GM12878 (cell line): ENCODE measurements around the gene STK26. TPM values are rescaled to one million over a fixed set of nuclear protein-coding genes. Genes with fewer than 3 reads are reported as not detected.
A peak's percentile ranks its signal among the peaks of the same experiment; 100 is the strongest.

Experiments used
- ATAC-seq: fragments of 200-7000 bp; cut with Tn5 transposase; 3 replicates; pipeline ENCODE4 v1.9.1; 2020; ENCODE audit warnings: mild to moderate bottlenecking, moderate library complexity
- BruUV-seq: library from RNA; stranded (reverse); fragments of 400-500 nt; replicated peaks from 2 replicates; lab custom pipeline; 2021; lab: Mats Ljungman, UMichigan
- CTCF ChIA-PET: fragments of 300-600 bp; sonication (Branson Sonifier 250); formaldehyde crosslinking; extraction: SDS; loops from one replicate; lab custom pipeline; 2021; ENCODE audit warnings: inconsistent platforms; lab: Yijun Ruan, JAX
- POLR2A ChIA-PET: fragments of 350-600 bp; formaldehyde crosslinking; extraction: SDS; loops from one replicate; lab custom pipeline; 2021; ENCODE audit warnings: inconsistent platforms; lab: Charles Lee
- RAD21 ChIA-PET: fragments of 300-600 bp; sonication (Branson Sonifier 250); formaldehyde crosslinking; loops from one replicate; lab custom pipeline; 2023; ENCODE audit warnings: antibody characterized with exemption; ENCODE audit not compliant: unreplicated experiment; lab: Charles Lee
- SMC1A ChIA-PET: fragments of 300-600 bp; sonication (Branson Sonifier 250); formaldehyde crosslinking; loops from one replicate; lab custom pipeline; 2023; ENCODE audit not compliant: unreplicated experiment, uncharacterized antibody; lab: Charles Lee
- DNase-seq: peaks from one replicate; pipeline ENCODE4 v3.0.0-alpha.2; 2011; ENCODE audit warnings: low read depth, low spot score
- FAIRE-seq: peaks from 3 replicates; lab custom pipeline; 2011; peaks lifted over from hg19 to GRCh38; lab: Jason Lieb, UNC
- H2AFZ ChIP-seq: 2 replicates; pipeline ENCODE4 v1.6.0; 2011; ENCODE audit warnings: low read depth, low read length, control low read depth; ENCODE audit not compliant: control insufficient read depth
- H3K27ac ChIP-seq: 2 replicates; pipeline ENCODE4 v1.5.1; 2011; ENCODE audit warnings: control low read depth; ENCODE audit not compliant: control insufficient read depth, insufficient read depth
- H3K27me3 ChIP-seq, 2 experiments: replicated peaks in 1 of 2; 2 replicates each; pipeline versions ENCODE4 v1.6.0 to v1.6.1; 2011; ENCODE audit warnings: low read length in 1 of 2; ENCODE audit not compliant: control insufficient read depth in 2 of 2, insufficient read depth in 2 of 2
- H3K36me3 ChIP-seq, 2 experiments: 2 replicates each; pipeline ENCODE4 v1.5.1; 2011; ENCODE audit warnings: low read length in 1 of 2; ENCODE audit not compliant: control insufficient read depth in 2 of 2, insufficient read depth in 2 of 2
- H3K4me1 ChIP-seq: 2 replicates; pipeline ENCODE4 v1.6.1; 2011; ENCODE audit warnings: mild to moderate bottlenecking, low read length, moderate library complexity, mixed read lengths; ENCODE audit not compliant: control insufficient read depth, insufficient read depth
- H3K4me2 ChIP-seq: 2 replicates; pipeline ENCODE4 v1.6.0; 2011; ENCODE audit warnings: control low read depth; ENCODE audit not compliant: control insufficient read depth, insufficient read depth
- H3K4me3 ChIP-seq: fragments of 200-600 bp; sonication (generic); 2 replicates; pipeline ENCODE4 v1.5.1; 2016
- H3K79me2 ChIP-seq: 2 replicates; pipeline ENCODE4 v1.6.0; 2011; ENCODE audit warnings: low read length; ENCODE audit not compliant: control insufficient read depth, insufficient read depth
- H3K9ac ChIP-seq: 2 replicates; pipeline ENCODE4 v1.8.0; 2011; ENCODE audit warnings: low read length, control low read depth, mixed read lengths; ENCODE audit not compliant: control insufficient read depth, insufficient read depth
- H3K9me3 ChIP-seq: replicated peaks from 3 replicates; pipeline ENCODE4 v1.5.1; 2011; ENCODE audit warnings: mild to moderate bottlenecking, low read length; ENCODE audit not compliant: control insufficient read depth, insufficient read depth
- H4K20me1 ChIP-seq: 2 replicates; pipeline ENCODE4 v1.6.0; 2011; ENCODE audit not compliant: control insufficient read depth, insufficient read depth
- HDAC6 ChIP-seq: fragments of 200-600 bp; sonication (generic); IDR thresholded peaks from one replicate; pipeline ENCODE4 v1.8.0; 2017; ENCODE audit warnings: antibody characterized with exemption; ENCODE audit not compliant: unreplicated experiment
- MXI1 ChIP-seq: fragments of 150-350 bp; IDR thresholded peaks from 2 replicates; pipeline ENCODE4 v1.6.1; 2011; ENCODE audit warnings: low read depth, mild to moderate bottlenecking, inconsistent platforms, low read length, improper control_type of control experiment
- WRNIP1 ChIP-seq: IDR thresholded peaks from 2 replicates; pipeline ENCODE4 v1.6.1; 2011; ENCODE audit warnings: low read depth, low read length, improper control_type of control experiment, borderline replicate concordance
- ZNF687 ChIP-seq: fragments of 450-650 bp; IDR thresholded peaks from 2 replicates; pipeline ENCODE4 v1.6.1; 2017; ENCODE audit warnings: mild to moderate bottlenecking, moderate library complexity
- WGBS: methylation state at CpG from one replicate; pipeline ENCODE4 v1.1.6; 2016; ENCODE audit warnings: low lambda C conversion rate; ENCODE audit not compliant: insufficient replicate concordance, insufficient coverage; ENCODE audit errors: missing lambda C conversion rate; 5-methylcytosine and 5-hydroxymethylcytosine counted together
- in situ Hi-C: fragments of 300-500 bp; cut with MboI; formaldehyde crosslinking; loops from 9 replicates; pipeline ENCODE4 v1.14.3; 2018; ENCODE audit warnings: mixed read lengths
- intact Hi-C: fragments of 100-400 bp; cut with micrococcal nuclease; formaldehyde crosslinking; loops from one replicate; pipeline ENCODE4 v1.14.2; 2022; ENCODE audit not compliant: unreplicated experiment
- polyA plus RNA-seq, 11 experiments: library from polyadenylated mRNA; depleted of rRNA in 4 of 11; unstranded in 6 of 11; stranded (reverse) in 5 of 11; fragments of >200 nt; fragmentation: Nextera tagmentation in 4 of 11; fragmentation: Illumina TruSeq in 1 of 11; extraction: Ambion mirVana in 4 of 11; extraction: Trizol in 1 of 11; gene quantifications; 1 replicate in 1 of 11; 2 replicates in 10 of 11; pipeline versions ENCODE4 v1.2.1 to v1.2.3, GENCODE V29; 2011 to 2016; ENCODE audit warnings: inconsistent platforms in 2 of 11, missing spikeins in 2 of 11, low read depth in 1 of 11
- total RNA-seq, 4 experiments: library from RNA; depleted of rRNA in 3 of 4; stranded (reverse); fragments of >200 nt in 3 of 4; fragmentation: Illumina TruSeq in 1 of 4; extraction: Trizol in 1 of 4; gene quantifications; 2 replicates each; pipeline versions ENCODE4 v1.2.1 to v1.2.3, GENCODE V29; 2013 to 2021

The STK26 gene
- total and polyA plus RNA-seq, 10 of the 15 experiments (the other 5 are each of a cell fraction or from before 2014, with no cell fraction given), result 30.4 to 78.6 (median 58.8) TPM

GRCh38 chrX:132025041-132025440 lies 1.9 kb downstream of the STK26 start:
- H3K9ac ChIP-seq, result peak overlapping the region; percentile 82
- SMC1A ChIA-PET, result interaction anchor here (1.0 to 1.5 kb wide), 5 partner anchors 14 to 194 kb away, joined by 3 to 4 read pairs (median 3); no protein-coding TSS in a partner anchor
- CTCF ChIA-PET, result interaction anchor here (1.5 to 1.6 kb wide), 2 partner anchors 8 to 198 kb away, joined by 9 read pairs; no protein-coding TSS in a partner anchor
- RAD21 ChIA-PET, result interaction anchor here (1.1 to 2.9 kb wide), 6 partner anchors 8 to 197 kb away, joined by 3 to 12 read pairs (median 6); no protein-coding TSS in a partner anchor
- H4K20me1 ChIP-seq, result no peaks in the 10 kb centered on the region
- POLR2A ChIA-PET, result interaction anchor here (0.8 to 1.4 kb wide), 4 partner anchors 8 to 197 kb away, joined by 3 to 14 read pairs (median 4); no protein-coding TSS in a partner anchor
- no TSS peak for BruUV-seq
- no peak for DNase-seq
- 64% methylated on average over 8 of the region's 8 CpGs for WGBS
- H3K27me3 ChIP-seq, result no peaks in the 10 kb centered on the region
- H3K79me2 ChIP-seq, result peaks cover 68% of the 10 kb centered on the region
- H3K27ac ChIP-seq, result peak overlapping the region; percentile 87
- TF ChIP-seq MXI1 (peak; percentile 54; the same call in 1 of the 2 replicates), WRNIP1 (0 out of 2 replicates have a peak, but pooled peaks have one; percentile 37), HDAC6 (no peak), ZNF687 (peak; percentile 49; the same call in 1 of the 2 replicates)
- H3K4me2 ChIP-seq, result peak overlapping the region; percentile 53
- H3K9me3 ChIP-seq, result no peaks in the 10 kb centered on the region
- intact Hi-C loops (no loop called here), in situ Hi-C loops (no loop called here)
- H3K4me3 ChIP-seq, result peak overlapping the region; percentile 71
- no peaks in the 10 kb centered on the region for H3K36me3 ChIP-seq
- peak; percentile 20; the same call in 2 of the 3 replicates for ATAC-seq
- FAIRE-seq, result no peak
- no peak overlapping the region; the same call in 1 of the 2 replicates for H2AFZ ChIP-seq
- H3K4me1 ChIP-seq, result no peaks in the 10 kb centered on the region; the same call in 1 of the 2 replicates
